NAMALWA (cell line): ENCODE measurements around the gene LMTK3.
"Not testable (repeated sequence)": the region's sequence is repeated elsewhere in the genome, so short reads cannot be mapped to it uniquely, and the experiment has no call there.

Experiments used
- DNase-seq: peaks from one replicate; pipeline ENCODE4 v3.0.0-alpha.2; 2015; ENCODE audit warnings: low spot score

LMTK3 gene

GRCh38 chr19:48506138-48506733 lies 5.4 kb downstream of the LMTK3 start:
- peak; percentile 82 for DNase-seq

DNA sequence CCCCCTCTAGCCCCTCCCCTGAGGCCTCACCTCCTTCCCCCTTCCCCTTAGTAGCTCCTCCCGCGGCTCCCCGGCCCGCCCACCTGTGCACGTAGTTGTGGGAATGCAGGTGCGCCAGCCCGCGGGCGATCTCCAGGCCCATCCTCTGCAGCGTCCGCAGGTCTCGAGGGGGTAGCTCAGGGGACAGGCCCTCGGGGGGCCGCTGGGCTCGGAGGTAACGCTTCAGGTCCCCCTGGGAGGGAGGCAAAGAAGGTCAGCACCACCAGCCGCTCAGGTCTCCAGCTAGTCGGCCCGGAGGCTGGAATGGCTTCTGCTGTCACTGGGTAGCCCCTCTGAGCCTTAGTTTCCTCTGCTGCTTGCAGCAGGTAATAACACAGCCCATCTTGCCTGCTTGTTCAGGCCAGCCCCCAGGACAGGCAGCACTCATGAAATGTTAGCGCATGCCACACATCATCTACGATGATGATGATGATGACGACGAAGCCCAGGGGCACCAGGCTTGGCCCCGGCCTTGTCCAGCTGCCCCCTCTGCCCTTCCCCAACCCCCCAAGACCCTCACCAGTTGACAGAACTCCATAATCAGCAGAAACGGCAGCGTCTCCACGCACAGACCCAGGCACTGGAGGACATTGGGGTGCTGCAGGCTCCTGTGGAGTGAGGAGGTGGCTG lies 9.2 kb downstream of the LMTK3 start:
- no peak for DNase-seq

DNA sequence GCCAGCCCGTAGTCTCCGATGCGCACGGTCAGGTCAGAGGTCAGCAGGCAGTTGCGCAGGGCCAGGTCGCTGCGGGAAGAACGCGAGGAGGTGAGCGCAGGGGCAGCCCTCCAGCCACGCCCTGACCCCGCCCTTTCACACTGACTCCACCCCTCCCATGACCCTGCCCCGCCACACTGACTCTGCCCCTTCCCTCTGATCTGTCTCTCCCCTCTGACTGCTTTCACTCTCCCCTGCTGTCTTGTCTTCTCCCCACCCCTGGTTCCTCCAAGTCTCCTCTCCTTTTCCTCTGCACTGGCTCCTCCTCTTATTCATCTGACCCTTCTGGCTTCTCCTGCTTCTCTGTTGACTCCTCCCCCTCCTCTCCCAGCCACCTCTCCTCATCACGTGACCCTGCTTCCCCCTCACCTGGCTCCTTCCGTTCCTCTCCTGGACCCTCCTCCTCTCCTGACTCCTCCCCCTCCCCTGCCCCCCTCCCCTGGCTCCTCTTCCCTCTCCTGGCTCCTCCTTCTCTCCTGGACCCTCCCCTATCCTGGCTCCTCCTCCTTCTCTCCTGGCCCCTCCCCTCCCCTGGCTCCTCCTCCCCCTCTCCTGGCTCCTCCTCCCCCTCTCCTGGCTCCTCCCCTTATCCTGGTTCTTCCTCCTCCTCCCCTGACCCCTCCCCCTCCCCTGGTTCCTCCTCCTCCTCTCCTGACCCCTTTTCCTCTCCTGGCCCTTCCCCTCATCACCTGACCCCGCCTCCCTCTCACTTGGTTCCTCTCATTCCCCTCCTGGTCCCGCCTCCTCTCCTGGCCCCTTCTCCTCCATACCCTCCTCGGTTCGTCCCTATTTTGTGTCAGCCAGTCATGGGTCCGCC lies 9.9 kb downstream of the LMTK3 start:
- DNase-seq = peak; percentile 96

DNA sequence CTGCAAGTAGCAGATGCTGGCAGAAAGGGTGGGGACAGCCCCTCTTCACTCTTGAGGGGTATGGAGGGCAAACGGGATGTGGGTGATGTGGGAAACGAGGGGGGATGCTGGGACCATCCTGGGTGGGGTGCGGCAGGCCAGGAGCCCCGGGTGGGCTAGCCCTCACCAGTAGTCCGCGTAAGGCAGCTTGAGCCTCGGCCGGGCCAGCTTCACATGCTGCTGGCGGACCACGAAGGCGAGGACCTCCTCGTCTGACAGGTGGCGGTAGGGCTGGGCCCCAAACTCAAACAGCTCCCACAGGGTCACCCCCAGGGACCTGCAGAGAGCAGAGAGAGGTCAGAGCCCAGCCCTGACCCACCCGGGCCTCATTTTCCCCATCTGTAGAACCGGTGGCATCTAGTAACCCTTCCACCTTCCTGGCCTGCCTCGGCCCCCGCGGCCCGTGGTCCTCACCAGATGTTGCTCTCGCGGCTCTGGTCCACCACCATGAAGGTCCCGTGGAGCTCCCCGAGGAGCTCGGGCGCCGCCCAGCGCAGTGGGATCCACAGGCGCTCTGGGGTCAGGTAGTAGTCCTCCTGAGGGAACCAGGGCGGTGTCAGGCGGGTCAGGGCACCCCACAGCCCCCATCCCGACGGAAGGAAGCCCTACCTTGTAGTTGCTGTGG lies 10.7 kb downstream of the LMTK3 start:
- no peak for DNase-seq

- no peak for DNase-seq
Observed at GRCh38 chr19:48499316-48500090, 12.1 kb downstream of the LMTK3 start.

- no peak for DNase-seq
Observed at GRCh38 chr19:48498595-48499311, 12.9 kb downstream of the LMTK3 start.

GRCh38 chr19:48497728-48498594 lies 13.7 kb downstream of the LMTK3 start:
- DNase-seq = no peak

- DNase-seq = no peak
Observed at GRCh38 chr19:48496959-48497727, 14.5 kb downstream of the LMTK3 start.

DNA sequence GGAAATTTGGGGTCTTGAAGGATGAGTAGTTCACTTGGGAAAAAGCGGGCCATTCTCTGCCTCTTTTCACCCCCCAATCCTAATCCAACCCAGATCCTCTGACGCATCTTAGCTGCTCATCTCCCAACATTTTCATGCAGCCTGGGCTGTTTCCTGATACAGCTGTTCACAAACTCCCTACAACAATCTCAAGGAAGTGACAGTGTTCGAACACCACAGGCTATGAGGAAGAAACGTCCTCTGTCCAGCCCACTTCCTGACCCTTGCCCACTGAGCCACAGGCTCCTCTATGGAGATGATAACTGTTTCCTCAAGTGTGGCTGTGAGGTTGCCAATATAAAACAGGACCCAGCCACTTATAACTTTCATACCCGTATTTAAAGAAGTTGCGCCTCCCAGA lies 16.2 kb downstream of the LMTK3 start:
- no peak for DNase-seq

GRCh38 chr19:48493718-48494401 lies 17.8 kb downstream of the LMTK3 start:
- no peak for DNase-seq

DNA sequence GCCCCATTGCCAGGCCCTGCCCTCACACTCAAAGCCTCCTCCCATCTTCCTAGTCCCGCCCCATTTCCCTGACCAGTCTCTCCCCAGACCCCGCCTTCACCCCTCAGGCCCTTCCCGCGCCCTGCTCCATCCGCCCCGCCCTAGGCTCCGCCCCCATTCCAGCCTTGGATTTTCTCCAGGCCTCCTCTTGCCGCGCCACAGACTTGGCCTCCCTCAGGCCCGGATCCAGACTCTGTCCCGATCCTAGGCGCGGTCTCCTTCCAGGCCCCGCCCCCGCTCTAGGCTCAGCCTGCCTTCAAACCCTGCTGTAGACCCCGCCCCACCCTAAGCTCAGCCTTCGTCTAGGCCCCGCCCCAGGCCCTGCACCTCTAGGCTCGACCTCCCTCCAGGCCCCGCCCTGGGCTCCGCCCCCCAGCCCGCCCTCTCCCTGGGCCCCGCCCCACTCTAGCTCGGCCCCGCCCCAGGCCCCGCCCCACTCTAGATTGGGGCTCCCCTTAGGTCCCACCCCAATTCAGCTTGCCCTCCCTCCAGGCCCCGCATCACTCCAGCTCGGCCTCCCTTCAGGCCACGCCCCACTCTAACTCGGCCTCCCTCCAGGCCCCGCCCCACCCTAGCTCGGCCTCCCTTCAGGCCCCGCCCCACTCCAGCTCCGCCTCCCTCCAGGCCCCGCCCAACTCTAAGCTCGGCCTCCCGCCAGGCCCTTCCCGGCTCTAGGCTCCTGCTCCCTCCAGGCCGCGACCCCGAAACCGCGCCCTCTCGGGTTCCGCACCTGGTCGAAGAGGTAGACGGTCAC lies 18.5 kb downstream of the LMTK3 start:
- peak; percentile 98 for DNase-seq

GRCh38 chr19:48491793-48492123 lies 19.9 kb downstream of the LMTK3 start:
- no peak for DNase-seq

GRCh38 chr19:48490981-48491792 lies 20.4 kb downstream of the LMTK3 start:
- DNase-seq = peak; percentile 71

DNA sequence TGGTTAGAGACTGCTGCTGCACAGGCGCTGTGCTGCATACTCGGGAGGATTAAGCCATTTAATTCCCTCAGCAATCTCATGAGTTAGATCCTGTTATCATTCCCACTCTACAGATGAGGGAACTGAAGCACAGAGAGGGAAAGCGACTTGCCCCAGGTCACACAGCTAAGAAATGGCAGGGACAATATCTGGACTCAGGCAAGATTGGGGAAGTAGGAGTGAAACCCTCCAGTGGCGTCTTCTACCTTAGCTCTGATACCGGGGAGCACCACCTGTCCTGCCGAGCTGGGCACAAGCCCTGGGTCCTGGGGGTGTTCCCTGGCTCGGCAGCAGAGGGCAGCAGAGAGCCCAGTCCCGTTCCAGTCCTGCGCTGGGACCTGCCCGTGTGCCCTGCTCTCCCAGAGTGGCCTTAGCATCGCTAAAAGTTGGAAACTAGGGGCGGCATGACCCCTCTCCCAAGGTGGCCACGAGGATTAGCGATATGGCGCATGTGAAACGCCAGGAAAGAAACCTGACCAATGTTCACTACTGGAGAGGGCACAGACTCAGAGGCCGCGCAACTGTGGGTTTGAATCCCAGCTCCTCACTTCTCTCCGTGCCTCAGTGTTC lies 21.9 kb downstream of the LMTK3 start:
- peak; percentile 85 for DNase-seq

- DNase-seq = not testable (repeated sequence)
Observed at GRCh38 chr19:48488478-48488877, 23.2 kb downstream of the LMTK3 start.

DNA sequence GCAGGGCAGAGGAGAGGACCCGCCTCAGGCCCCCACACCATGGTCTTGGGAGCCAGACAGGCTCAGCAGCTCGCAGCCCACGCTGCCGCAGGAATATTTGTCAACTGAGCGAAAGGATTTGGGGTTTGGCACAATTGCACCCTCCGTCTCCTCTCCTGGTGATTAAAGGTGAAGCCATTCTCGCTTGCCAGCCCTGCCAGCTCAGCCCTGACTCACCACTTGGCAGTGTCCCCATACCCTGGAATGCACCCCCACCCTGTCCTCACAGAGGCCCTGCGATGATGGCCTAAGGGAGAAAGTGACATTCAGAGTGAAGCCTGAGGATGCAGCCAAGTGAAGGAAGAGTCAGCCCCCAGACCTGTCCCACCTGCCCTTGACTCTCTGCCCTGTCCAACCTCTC lies 23.7 kb downstream of the LMTK3 start:
- DNase-seq = no peak

- DNase-seq = no peak
Observed at GRCh38 chr19:48487544-48487943, 24.1 kb downstream of the LMTK3 start.
